Nephron (organoid): ENCODE measurements around the gene IPCEF1.
"Not testable (repeated sequence)": the region's sequence is repeated elsewhere in the genome, so short reads cannot be mapped to it uniquely, and the experiment has no call there.

Experiments used
- H3K27ac Mint-ChIP-seq, 3 experiments: 2 replicates each; pipeline ENCODE4 v1.8.0; 2020; ENCODE audit warnings: mixed read lengths in 3 of 3, mild to moderate bottlenecking in 2 of 3, moderate library complexity in 1 of 3
- H3K27me3 Mint-ChIP-seq: 2 replicates; pipeline ENCODE4 v1.8.0; 2021; ENCODE audit warnings: low read depth, mild to moderate bottlenecking, moderate library complexity, mixed read lengths
- H3K36me3 Mint-ChIP-seq: 2 replicates; pipeline ENCODE4 v1.8.0; 2020; ENCODE audit warnings: low read depth, mixed read lengths
- H3K4me1 Mint-ChIP-seq: 2 replicates; pipeline ENCODE4 v1.8.0; 2020; ENCODE audit warnings: mixed read lengths
- H3K4me3 Mint-ChIP-seq, 3 experiments: 2 replicates each; pipeline ENCODE4 v1.8.0; 2020; ENCODE audit warnings: mild to moderate bottlenecking in 3 of 3, mixed read lengths in 3 of 3, moderate library complexity in 2 of 3
- H3K9me3 Mint-ChIP-seq: 2 replicates; pipeline ENCODE4 v1.8.0; 2020; ENCODE audit warnings: mixed read lengths
- TF ChIP-seq, protein P1 (sequence below), 3 experiments: fragments of 200-600 bp; sonication (generic); IDR thresholded peaks; one replicate each; pipeline ENCODE4 v1.5.0; 2021; ENCODE audit warnings: antibody characterized with exemption in 3 of 3; ENCODE audit not compliant: unreplicated experiment in 3 of 3

Gene IPCEF1

DNA sequence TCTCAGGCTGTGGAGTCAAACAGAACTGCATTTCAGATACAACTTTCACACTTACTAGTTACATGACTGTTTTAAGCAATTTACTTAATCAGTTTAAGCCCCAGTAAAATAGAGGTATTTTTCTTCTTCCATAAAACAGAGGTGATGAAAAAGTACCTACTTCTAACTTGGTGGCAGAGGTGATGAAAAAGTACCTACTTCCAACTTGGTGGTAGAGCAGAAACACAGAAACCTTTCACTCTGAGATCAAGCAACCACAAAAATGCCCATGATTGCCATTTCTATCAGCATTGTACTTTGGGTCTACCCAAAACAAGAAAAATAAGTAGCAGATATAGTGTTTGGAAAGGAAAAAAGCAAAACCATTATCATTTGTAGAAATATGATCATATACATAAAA is 168.9 kb downstream of the IPCEF1 start:
- H3K27me3 Mint-ChIP-seq: no peaks in the 10 kb centered on the region
- H3K4me3 Mint-ChIP-seq: no peak overlapping the region
- H3K9me3 Mint-ChIP-seq: peaks cover 6% of the 10 kb centered on the region
- no peaks in the 10 kb centered on the region for H3K4me1 Mint-ChIP-seq
- H3K36me3 Mint-ChIP-seq: peaks cover 1% of the 10 kb centered on the region
- H3K27ac Mint-ChIP-seq: no peak overlapping the region
- TF ChIP-seq, protein P1, sequence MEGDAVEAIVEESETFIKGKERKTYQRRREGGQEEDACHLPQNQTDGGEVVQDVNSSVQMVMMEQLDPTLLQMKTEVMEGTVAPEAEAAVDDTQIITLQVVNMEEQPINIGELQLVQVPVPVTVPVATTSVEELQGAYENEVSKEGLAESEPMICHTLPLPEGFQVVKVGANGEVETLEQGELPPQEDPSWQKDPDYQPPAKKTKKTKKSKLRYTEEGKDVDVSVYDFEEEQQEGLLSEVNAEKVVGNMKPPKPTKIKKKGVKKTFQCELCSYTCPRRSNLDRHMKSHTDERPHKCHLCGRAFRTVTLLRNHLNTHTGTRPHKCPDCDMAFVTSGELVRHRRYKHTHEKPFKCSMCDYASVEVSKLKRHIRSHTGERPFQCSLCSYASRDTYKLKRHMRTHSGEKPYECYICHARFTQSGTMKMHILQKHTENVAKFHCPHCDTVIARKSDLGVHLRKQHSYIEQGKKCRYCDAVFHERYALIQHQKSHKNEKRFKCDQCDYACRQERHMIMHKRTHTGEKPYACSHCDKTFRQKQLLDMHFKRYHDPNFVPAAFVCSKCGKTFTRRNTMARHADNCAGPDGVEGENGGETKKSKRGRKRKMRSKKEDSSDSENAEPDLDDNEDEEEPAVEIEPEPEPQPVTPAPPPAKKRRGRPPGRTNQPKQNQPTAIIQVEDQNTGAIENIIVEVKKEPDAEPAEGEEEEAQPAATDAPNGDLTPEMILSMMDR (IDR thresholded peaks at IDR 0.05; ENCODE audit: unreplicated experiment in 3 of 3): no peak

- peaks cover 5% of the 10 kb centered on the region for H3K9me3 Mint-ChIP-seq
- no peaks in the 10 kb centered on the region for H3K27me3 Mint-ChIP-seq
- no peaks in the 10 kb centered on the region for H3K4me1 Mint-ChIP-seq
- H3K36me3 Mint-ChIP-seq: peaks cover 4% of the 10 kb centered on the region
- H3K27ac Mint-ChIP-seq: no peak overlapping the region
- TF ChIP-seq, protein P1 (IDR thresholded peaks at IDR 0.05; ENCODE audit: unreplicated experiment in 3 of 3): no peak
- H3K4me3 Mint-ChIP-seq: no peak overlapping the region
Observed at GRCh38 chr6:154187203-154187602, 169.4 kb downstream of the IPCEF1 start.

GRCh38 chr6:154179434-154179833 is 177.2 kb downstream of the IPCEF1 start:
- H3K36me3 Mint-ChIP-seq: peaks cover 12% of the 10 kb centered on the region
- H3K4me1 Mint-ChIP-seq: peaks cover 13% of the 10 kb centered on the region
- no peak overlapping the region for H3K4me3 Mint-ChIP-seq
- no peaks in the 10 kb centered on the region for H3K27me3 Mint-ChIP-seq
- TF ChIP-seq, protein P1 (IDR thresholded peaks at IDR 0.05; ENCODE audit: unreplicated experiment in 3 of 3): no peak
- peaks cover 18% of the 10 kb centered on the region for H3K9me3 Mint-ChIP-seq
- H3K27ac Mint-ChIP-seq: peak overlapping the region in 2 of 3 experiments; percentile 40 to 60

GRCh38 chr6:154172393-154172792 is 184.2 kb downstream of the IPCEF1 start:
- Mint-ChIP-seq H3K36me3 (peaks cover 13% of the 10 kb centered on the region), H3K9me3 (peaks cover 29% of the 10 kb centered on the region)
- H3K27ac Mint-ChIP-seq, H3K4me1 Mint-ChIP-seq, H3K27me3 Mint-ChIP-seq, H3K4me3 Mint-ChIP-seq: not testable (repeated sequence)

DNA sequence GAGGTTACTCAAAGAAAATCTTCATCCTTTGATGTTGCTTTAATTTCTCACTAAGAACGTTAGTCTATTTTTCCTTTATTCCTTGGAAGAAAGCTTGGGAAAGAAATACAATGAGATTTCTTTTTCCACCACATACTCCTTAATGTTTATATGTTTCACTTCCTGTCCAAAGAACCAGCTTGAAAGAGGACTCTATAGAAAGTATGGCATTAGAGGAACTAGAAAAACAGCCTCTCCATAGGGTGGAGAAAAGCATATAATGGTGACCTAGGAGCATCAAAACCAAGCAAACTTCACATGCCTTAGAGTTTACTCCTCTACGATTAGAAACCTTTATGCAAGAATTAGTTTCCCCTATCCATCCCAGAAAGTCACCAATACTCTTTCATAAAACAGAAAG is 186.5 kb downstream of the IPCEF1 start:
- peaks cover 22% of the 10 kb centered on the region for H3K9me3 Mint-ChIP-seq
- H3K36me3 Mint-ChIP-seq: peaks cover 9% of the 10 kb centered on the region
- H3K27me3 Mint-ChIP-seq: no peaks in the 10 kb centered on the region
- peaks cover 7% of the 10 kb centered on the region for H3K4me1 Mint-ChIP-seq
- H3K27ac Mint-ChIP-seq: no peak overlapping the region
- TF ChIP-seq, protein P1 (IDR thresholded peaks at IDR 0.05; ENCODE audit: unreplicated experiment in 3 of 3): no peak
- no peak overlapping the region for H3K4me3 Mint-ChIP-seq

GRCh38 chr6:154169193-154169847 is 187.3 kb downstream of the IPCEF1 start:
- H3K4me1 Mint-ChIP-seq: peaks cover 9% of the 10 kb centered on the region
- no peak overlapping the region for H3K27ac Mint-ChIP-seq
- no peaks in the 10 kb centered on the region for H3K27me3 Mint-ChIP-seq
- no peak overlapping the region for H3K4me3 Mint-ChIP-seq
- peaks cover 9% of the 10 kb centered on the region for H3K36me3 Mint-ChIP-seq
- H3K9me3 Mint-ChIP-seq: peaks cover 16% of the 10 kb centered on the region
- TF ChIP-seq, protein P1 (IDR thresholded peaks at IDR 0.05; ENCODE audit: unreplicated experiment in 3 of 3): no peak
